SIG-M5 (cell line): ENCODE measurements around the gene BCDIN3D.
"Not testable (repeated sequence)": the region's sequence is repeated elsewhere in the genome, so short reads cannot be mapped to it uniquely, and the experiment has no call there.

Experiments
- DNase-seq: peaks from one replicate; lab custom pipeline; 2025; lab: John Stamatoyannopoulos, UW

BCDIN3D gene, protein sequence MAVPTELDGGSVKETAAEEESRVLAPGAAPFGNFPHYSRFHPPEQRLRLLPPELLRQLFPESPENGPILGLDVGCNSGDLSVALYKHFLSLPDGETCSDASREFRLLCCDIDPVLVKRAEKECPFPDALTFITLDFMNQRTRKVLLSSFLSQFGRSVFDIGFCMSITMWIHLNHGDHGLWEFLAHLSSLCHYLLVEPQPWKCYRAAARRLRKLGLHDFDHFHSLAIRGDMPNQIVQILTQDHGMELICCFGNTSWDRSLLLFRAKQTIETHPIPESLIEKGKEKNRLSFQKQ

DNA sequence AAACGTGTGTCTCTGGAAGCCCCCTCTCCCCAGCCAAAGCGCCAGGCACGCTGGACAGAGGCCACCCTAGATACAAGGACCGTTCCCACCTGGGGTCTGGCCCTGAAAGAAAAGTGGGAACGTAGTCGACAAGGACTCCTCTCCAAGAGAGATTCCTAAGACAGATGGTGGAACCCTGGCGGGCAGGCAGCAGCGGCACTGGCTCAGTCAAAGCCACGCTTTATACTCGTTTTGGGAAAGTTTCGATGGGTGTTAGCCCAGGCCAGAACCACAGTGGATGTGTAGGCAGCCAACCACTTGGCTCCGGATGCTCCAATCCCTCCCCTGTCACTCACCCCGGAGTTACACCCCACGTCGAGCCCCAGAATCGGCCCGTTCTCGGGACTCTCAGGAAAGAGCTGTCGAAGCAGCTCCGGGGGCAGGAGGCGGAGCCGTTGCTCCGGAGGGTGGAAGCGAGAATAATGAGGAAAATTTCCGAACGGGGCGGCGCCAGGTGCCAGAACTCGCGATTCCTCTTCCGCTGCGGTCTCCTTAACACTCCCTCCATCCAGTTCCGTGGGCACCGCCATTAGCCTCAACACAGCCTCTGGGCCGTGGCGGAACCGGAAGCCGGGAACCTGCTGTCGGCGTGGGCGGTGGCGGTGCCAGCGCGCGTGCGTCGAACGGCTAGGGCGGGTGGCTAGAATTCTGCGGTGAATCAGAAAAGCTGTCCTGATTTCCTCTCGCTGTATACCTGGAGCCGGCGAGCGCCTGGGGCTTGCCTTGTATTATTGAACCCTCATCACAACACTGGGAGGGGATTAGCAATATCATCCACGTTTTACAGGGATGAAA, at the start of gene BCDIN3D:
Gene BCDIN3D (minus strand): TSS at position 588 of the 834 bp plus-strand sequence. CDS start 19 bp downstream, at position 569.
- DNase-seq = peak; percentile 62

GRCh38 chr12:49892084-49892731, 49.3 kb upstream of the BCDIN3D start:
- no peak for DNase-seq

- no peak for DNase-seq
These were observed 48.6 kb upstream of the BCDIN3D start for GRCh38 chr12:49891476-49891875.

DNA sequence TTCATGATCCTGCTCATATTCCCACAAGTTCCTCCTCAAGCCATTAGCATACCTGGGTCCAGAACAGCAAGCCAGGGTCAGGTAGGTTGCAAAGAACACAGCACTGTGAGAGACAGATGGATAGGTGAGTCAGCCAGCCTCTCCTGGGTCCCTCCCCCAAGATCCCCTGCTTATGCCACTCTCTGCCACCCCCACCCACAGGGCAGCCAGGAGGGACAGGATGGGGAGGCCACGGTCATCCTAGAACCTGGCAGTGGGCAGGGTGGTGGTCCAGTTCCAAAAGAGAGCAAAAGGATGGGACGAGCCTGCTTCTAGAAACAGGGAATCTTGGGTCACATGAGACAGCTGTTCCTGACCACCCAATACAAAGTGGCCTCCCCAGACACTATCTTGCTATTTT, 48.1 kb upstream of the BCDIN3D start:
- no peak for DNase-seq

- no peak for DNase-seq
These were observed 47.2 kb upstream of the BCDIN3D start for GRCh38 chr12:49890096-49890461.

DNA sequence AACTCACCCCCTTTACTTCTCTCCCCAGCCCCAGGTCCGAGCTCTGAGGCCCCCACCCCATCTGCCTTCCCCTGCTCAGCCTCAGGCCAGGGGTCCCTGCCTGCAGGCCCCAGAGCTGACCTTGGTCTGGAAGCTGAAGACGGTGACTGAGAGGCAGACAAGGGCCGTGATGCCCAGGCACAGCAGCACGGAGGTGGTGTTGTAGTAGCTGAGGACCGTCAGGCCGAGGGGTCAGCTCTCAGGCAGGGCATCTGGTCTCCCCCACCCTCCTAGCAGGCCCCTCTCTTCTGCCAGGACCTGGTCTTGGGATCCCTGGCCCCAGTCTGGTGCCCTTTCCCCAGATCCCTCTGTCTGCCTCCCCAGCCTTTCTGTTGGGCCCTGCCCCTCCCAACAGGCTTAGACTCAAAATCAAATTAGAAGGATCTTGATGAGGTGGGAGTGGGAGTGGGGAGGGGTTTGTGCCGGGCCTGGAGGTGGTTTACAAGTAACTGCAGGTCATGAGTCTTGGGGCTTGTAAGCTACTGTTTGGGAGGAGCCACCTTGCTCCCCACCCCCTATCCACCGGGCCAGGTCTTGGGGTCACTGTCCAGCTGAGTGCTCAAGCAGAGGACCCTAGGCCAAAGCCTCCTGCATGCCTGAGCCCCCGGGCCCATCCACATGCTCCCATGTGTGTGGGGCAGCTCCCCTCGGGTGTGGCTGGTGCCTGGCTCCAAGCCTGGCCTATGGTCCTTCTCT, 46.6 kb upstream of the BCDIN3D start:
- DNase-seq = no peak

- no peak for DNase-seq
These were observed 45.7 kb upstream of the BCDIN3D start for GRCh38 chr12:49888461-49889151.

DNA sequence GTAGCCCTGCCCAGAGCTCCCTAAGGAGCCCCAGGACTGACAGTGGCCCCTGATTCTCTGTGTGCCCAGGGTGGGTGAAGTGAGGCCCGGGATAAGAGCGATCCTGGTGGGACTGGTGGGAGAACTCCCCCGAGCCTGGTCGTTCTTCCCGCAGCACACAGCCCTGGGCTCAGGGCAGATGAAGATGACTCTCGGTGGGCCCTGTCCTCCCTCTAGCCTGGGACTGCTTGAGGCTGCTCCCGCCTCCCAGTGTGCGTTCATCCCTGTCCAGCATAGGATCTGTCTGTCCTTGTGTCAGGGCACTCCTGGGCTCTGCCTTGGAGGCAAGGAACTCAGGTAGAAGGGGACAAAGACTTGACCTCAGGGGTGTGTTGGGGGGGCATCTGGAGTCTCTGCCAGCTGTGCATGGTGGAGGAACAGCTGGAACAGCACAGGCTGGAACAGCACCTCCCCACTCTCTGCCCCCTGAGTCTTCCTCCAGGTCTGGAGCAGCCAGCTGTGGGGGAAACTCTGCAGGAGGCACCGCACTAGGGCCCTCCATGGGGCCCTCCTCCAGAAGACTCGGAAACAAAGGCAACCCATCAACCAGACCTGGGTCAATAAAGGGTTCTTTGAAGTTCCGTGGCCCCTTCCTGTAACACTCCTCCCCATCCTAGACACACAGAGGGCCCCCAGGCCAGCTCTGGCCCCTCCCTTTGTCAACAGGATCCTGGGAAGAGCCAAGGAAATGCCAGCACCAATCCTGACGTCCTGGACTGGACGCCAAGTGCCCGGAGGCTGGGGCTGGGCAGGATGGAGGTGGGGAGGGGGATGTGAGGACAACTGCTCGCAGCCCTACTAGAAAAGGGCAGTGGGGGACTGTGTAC, 44.9 kb upstream of the BCDIN3D start:
- DNase-seq = no peak

- no peak for DNase-seq
These were observed 44.2 kb upstream of the BCDIN3D start for GRCh38 chr12:49887091-49887490.

- DNase-seq = no peak
These were observed 43.0 kb upstream of the BCDIN3D start for GRCh38 chr12:49885663-49886461.

DNA sequence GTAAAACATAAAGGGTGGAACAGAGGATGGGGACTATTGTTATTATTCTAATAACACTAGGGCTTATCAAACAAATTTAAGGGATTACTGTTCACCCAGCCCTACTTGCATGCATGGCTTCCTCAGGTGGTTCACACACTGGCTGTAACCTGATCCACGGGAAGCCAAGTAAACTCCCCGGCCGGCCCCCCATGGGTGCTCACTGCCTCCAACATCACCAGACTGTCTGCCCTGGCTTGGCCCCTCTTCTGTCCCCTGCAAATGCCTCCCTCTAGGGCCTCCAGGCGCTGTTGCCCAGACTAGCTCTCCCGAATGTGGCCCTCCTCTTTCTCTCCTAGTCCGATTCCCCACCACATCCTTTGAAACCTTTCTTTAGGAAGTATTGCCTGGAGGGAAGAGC, 42.2 kb upstream of the BCDIN3D start:
- DNase-seq = no peak

- DNase-seq = no peak
These were observed 40.1 kb upstream of the BCDIN3D start for GRCh38 chr12:49882851-49883464.

- no peak for DNase-seq
These were observed 39.4 kb upstream of the BCDIN3D start for GRCh38 chr12:49882248-49882850.

DNA sequence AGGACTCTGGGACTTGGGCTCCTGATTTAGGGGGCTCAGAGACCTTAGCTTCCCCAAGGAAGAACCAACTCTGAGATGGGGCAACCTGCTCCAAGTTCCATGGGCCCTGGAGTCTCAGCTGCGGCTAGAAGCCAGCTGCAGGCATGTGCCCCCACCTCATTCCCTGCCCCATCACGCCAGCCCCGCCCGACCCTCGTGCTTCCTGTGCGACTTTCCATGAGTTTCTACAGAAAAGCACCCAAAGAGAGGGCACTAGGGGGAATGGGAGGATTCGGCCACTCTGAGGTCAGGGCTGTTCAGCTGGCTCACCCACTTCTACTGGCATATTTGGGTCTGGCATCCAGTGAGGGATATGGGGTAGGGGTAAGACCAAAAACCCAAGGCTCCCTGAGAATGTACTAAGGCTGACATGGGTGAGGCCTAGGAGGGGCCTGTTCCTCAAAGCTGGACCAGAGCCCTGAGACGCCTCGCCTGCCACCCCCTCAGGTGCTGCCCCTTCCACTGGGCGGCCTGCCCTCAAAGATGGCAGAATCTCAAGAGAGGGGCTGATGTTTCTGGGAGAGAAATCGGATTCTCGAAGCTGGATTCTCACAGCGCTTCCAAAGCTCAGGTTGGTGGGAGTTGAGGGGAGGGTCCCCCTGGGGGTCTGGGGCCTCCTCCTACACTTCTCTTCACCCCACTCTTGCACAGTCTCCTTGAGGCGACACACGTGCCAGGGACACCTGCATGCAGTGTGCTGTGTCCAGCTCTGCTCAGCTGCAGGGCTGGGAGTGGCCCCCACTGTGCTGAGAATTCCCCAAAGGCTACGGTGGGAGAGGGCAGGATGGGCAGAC, 38.7 kb upstream of the BCDIN3D start:
- no peak for DNase-seq

DNA sequence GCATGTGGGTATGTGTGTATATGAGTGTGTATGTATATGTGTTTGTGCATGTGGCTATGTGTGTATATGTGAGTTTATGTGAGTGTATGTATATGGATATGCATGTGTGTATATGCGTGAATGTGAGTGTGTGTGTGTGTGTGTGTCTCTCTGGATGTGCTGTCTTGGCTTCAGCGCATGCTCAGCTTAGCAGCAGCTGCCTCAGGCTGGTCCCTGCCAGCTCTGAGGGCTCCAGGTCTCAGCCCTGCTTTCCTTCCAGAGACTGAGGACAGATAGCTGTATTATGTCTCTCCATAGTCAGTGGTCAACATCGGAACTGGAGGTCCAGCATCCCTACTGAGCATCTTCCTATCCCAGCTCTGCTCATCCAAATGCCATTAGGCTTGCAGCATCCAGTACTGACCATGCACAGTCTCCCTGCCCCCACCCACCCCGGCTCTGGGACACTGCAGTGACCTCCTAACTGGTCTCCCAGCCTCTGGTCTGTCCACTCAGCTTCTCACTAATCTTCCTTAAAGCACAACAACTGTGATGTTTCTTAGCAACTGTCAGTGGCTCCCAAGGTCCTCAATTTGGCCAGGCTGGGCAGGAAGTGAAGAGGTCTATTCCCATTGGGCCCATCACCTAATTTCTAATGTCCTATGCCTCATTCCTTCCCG, 38.0 kb upstream of the BCDIN3D start:
- no peak for DNase-seq

- not testable (repeated sequence) for DNase-seq
These were observed 36.2 kb upstream of the BCDIN3D start for GRCh38 chr12:49879065-49879464.

- no peak for DNase-seq
These were observed 35.1 kb upstream of the BCDIN3D start for GRCh38 chr12:49878021-49878420.
